Measurements from ENCODE around the gene TNRC18.

The TNRC18 gene

DNA sequence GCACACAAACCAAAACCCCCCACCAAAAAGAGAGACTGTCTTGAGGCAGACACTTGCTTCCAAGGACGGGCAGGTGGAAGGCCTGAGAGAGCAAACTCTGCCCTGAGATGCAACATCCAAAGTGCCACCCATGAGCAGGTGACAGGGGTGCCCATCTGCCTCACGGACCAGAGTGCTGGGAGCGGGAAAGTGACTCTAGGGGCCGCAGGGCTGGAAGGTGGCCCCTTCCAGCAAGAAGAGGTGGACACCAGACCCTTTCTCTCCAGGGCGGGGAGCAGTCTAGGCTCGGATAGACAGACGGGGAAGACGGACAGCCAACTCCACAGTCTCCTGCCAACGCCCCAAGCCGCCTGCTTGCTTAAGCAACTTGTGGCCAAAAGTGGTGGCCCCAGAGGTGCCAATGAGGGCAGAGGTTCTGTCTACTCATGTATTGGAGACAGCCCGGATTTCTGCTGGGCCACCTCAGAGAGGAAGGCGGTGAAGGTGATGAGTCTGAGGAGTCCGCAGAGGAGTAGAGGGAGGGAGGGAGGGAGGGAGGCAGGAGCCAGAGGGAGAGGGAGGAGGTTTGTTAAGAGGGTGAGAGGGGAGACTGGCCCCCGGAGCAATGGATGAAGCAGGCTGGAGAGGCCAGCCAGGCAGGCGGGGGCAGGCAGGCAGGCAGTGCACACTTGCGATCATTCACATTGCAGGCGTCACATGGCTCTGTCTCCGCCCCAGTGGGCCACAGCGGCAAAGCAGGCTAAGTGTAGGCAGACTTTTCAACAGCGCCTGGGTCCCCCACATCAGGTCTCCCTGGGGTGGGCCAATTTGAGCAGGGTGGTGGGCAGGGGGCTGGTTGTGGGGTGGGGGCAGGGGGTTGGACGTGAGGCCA, 75.3 kb downstream of the TNRC18 start:
- Histone ChIP-seq H3K27me3 (no peaks in the 10 kb centered on the region), H3K36me3 (peaks cover 19% of the 10 kb centered on the region), H3K4me3 (ENCODE audit: low read depth, low read length) (no peak overlapping the region), H3K4me1 (no peaks in the 10 kb centered on the region), H3K9me3 (no peaks in the 10 kb centered on the region; the same call in 1 of the 2 replicates)
- TF ChIP-seq, protein P1, sequence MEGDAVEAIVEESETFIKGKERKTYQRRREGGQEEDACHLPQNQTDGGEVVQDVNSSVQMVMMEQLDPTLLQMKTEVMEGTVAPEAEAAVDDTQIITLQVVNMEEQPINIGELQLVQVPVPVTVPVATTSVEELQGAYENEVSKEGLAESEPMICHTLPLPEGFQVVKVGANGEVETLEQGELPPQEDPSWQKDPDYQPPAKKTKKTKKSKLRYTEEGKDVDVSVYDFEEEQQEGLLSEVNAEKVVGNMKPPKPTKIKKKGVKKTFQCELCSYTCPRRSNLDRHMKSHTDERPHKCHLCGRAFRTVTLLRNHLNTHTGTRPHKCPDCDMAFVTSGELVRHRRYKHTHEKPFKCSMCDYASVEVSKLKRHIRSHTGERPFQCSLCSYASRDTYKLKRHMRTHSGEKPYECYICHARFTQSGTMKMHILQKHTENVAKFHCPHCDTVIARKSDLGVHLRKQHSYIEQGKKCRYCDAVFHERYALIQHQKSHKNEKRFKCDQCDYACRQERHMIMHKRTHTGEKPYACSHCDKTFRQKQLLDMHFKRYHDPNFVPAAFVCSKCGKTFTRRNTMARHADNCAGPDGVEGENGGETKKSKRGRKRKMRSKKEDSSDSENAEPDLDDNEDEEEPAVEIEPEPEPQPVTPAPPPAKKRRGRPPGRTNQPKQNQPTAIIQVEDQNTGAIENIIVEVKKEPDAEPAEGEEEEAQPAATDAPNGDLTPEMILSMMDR (IDR thresholded peaks at IDR 0.05; ENCODE audit: low read depth, low read length): no peak
- no peak for DNase-seq

DNA sequence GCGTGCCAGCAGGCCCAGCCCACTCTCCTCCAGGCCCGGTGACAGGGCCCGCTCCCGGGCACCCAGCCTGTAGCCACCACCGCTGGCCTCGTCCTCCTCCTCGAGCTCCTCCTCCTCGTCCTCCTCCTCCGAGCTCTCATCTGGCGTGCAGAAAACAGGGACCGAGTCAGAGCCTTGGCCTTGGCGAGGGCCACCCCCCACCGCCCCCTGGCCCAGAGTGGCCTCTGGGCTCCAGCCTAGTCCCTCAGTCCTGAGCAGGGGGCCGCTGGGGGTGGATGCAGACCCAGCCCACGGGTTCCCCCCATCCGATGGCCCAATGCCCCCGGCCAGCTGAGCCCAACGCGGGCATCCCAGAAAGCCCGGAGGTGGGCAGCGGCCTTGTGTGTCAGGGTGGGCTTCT, 78.0 kb downstream of the TNRC18 start:
- H3K4me1 ChIP-seq: no peaks in the 10 kb centered on the region
- H3K4me3 ChIP-seq (ENCODE audit: low read depth, low read length): no peak overlapping the region
- no peak for DNase-seq
- H3K9me3 ChIP-seq: no peaks in the 10 kb centered on the region; the same call in 1 of the 2 replicates
- no peaks in the 10 kb centered on the region for H3K27me3 ChIP-seq
- TF ChIP-seq, protein P1 (IDR thresholded peaks at IDR 0.05; ENCODE audit: low read depth, low read length): no peak
- peaks cover 11% of the 10 kb centered on the region; the same call in 1 of the 2 replicates for H3K36me3 ChIP-seq

GRCh38 chr7:5345171-5345570, 78.5 kb downstream of the TNRC18 start:
- Histone ChIP-seq H3K4me1 (no peaks in the 10 kb centered on the region), H3K9me3 (no peaks in the 10 kb centered on the region; the same call in 1 of the 2 replicates), H3K36me3 (peaks cover 11% of the 10 kb centered on the region; the same call in 1 of the 2 replicates), H3K27me3 (no peaks in the 10 kb centered on the region), H3K4me3 (ENCODE audit: low read depth, low read length) (no peak overlapping the region)
- no peak for DNase-seq
- TF ChIP-seq, protein P1 (IDR thresholded peaks at IDR 0.05; ENCODE audit: low read depth, low read length): no peak

- Histone ChIP-seq H3K4me1 (no peaks in the 10 kb centered on the region), H3K4me3 (ENCODE audit: low read depth, low read length) (no peak overlapping the region), H3K36me3 (peaks cover 11% of the 10 kb centered on the region; the same call in 1 of the 2 replicates), H3K9me3 (no peaks in the 10 kb centered on the region; the same call in 1 of the 2 replicates), H3K27me3 (no peaks in the 10 kb centered on the region)
- no peak for DNase-seq
- TF ChIP-seq, protein P1 (IDR thresholded peaks at IDR 0.05; ENCODE audit: low read depth, low read length): no peak
Measured at GRCh38 chr7:5344342-5344741, 79.3 kb downstream of the TNRC18 start.

GRCh38 chr7:5343884-5344283, 79.8 kb downstream of the TNRC18 start:
- Histone ChIP-seq H3K9me3 (no peaks in the 10 kb centered on the region; the same call in 1 of the 2 replicates), H3K27me3 (no peaks in the 10 kb centered on the region), H3K36me3 (peaks cover 11% of the 10 kb centered on the region; the same call in 1 of the 2 replicates), H3K4me1 (no peaks in the 10 kb centered on the region), H3K4me3 (ENCODE audit: low read depth, low read length) (no peak overlapping the region)
- DNase-seq: no peak
- TF ChIP-seq, protein P1 (IDR thresholded peaks at IDR 0.05; ENCODE audit: low read depth, low read length): no peak

GRCh38 chr7:5342631-5343030, 81.0 kb downstream of the TNRC18 start:
- TF ChIP-seq, protein P1 (IDR thresholded peaks at IDR 0.05; ENCODE audit: low read depth, low read length): no peak
- H3K4me3 ChIP-seq (ENCODE audit: low read depth, low read length): no peak overlapping the region
- H3K36me3 ChIP-seq: peaks cover 11% of the 10 kb centered on the region; the same call in 1 of the 2 replicates
- no peaks in the 10 kb centered on the region for H3K27me3 ChIP-seq
- H3K4me1 ChIP-seq: no peaks in the 10 kb centered on the region
- H3K9me3 ChIP-seq: no peaks in the 10 kb centered on the region; the same call in 1 of the 2 replicates
- no peak for DNase-seq

Data from BE2C (cell line).